ENCODE data around the gene SH3TC1.
A peak's percentile ranks its signal among the peaks of the same experiment; 100 is the strongest.

The SH3TC1 gene

GRCh38 chr4:8180310-8181093, 18.6 kb upstream of the SH3TC1 start:
- DNase-seq (ENCODE audit: low read depth, low spot score), result no peak

GRCh38 chr4:8181119-8181518, 18.0 kb upstream of the SH3TC1 start:
- DNase-seq (ENCODE audit: low read depth, low spot score), result no peak

GRCh38 chr4:8181844-8182243, 17.2 kb upstream of the SH3TC1 start:
- no peak for DNase-seq (ENCODE audit: low read depth, low spot score)

- no peak for DNase-seq (ENCODE audit: low read depth, low spot score)
Observed at GRCh38 chr4:8182294-8182693, 16.8 kb upstream of the SH3TC1 start.

- peak; percentile 20 for DNase-seq (ENCODE audit: low read depth, low spot score)
Observed at GRCh38 chr4:8182858-8183725, 16.0 kb upstream of the SH3TC1 start.

- no peak for DNase-seq (ENCODE audit: low read depth, low spot score)
Observed at GRCh38 chr4:8184061-8184460, 15.0 kb upstream of the SH3TC1 start.

- peak; percentile 82 for DNase-seq (ENCODE audit: low read depth, low spot score)
Observed at GRCh38 chr4:8185295-8185694, 13.8 kb upstream of the SH3TC1 start.

GRCh38 chr4:8185930-8186329, 13.2 kb upstream of the SH3TC1 start:
- peak; percentile 26 for DNase-seq (ENCODE audit: low read depth, low spot score)

- DNase-seq (ENCODE audit: low read depth, low spot score), result no peak
Observed at GRCh38 chr4:8188085-8188484, 11.0 kb upstream of the SH3TC1 start.

GRCh38 chr4:8188743-8189550, 10.1 kb upstream of the SH3TC1 start:
- no peak for DNase-seq (ENCODE audit: low read depth, low spot score)

- DNase-seq (ENCODE audit: low read depth, low spot score), result no peak
Observed at GRCh38 chr4:8189551-8190466, 9.3 kb upstream of the SH3TC1 start.

GRCh38 chr4:8191136-8191747, 7.8 kb upstream of the SH3TC1 start:
- DNase-seq (ENCODE audit: low read depth, low spot score), result no peak

GRCh38 chr4:8192748-8193738, 6.0 kb upstream of the SH3TC1 start:
- DNase-seq (ENCODE audit: low read depth, low spot score), result no peak

- DNase-seq (ENCODE audit: low read depth, low spot score), result no peak
Observed at GRCh38 chr4:8194306-8195242, 4.5 kb upstream of the SH3TC1 start.

- no peak for DNase-seq (ENCODE audit: low read depth, low spot score)
Observed at GRCh38 chr4:8195431-8195830, 3.7 kb upstream of the SH3TC1 start.

GRCh38 chr4:8195841-8196458, 3.1 kb upstream of the SH3TC1 start:
- no peak for DNase-seq (ENCODE audit: low read depth, low spot score)

GRCh38 chr4:8197521-8197920, 1.6 kb upstream of the SH3TC1 start:
- no peak for DNase-seq (ENCODE audit: low read depth, low spot score)
